GM12892 (cell line): ENCODE measurements around the gene EDEM1.

Source experiments
- POLR2A ChIP-seq: IDR thresholded peaks from 2 replicates; pipeline ENCODE4 v1.6.1; 2011; ENCODE audit warnings: low read depth, low read length, control low read depth
- POLR2AphosphoS5 ChIP-seq: IDR thresholded peaks from 2 replicates; pipeline ENCODE4 v1.6.1; 2011; ENCODE audit warnings: low read depth, low read length, control low read depth
- TAF1 ChIP-seq: IDR thresholded peaks from 2 replicates; pipeline ENCODE4 v1.6.1; 2011; ENCODE audit warnings: low read depth, mild to moderate bottlenecking, control low read depth, low read length, borderline replicate concordance

GRCh38 chr3:5218815-5219214, 31.3 kb downstream of the EDEM1 start:
- no peak for TF ChIP-seq POLR2A
- TF ChIP-seq POLR2AphosphoS5: no peak
- no peak for TF ChIP-seq TAF1
